ENCODE data around the gene NECTIN4. TPM values are rescaled to one million over a fixed set of nuclear protein-coding genes. Genes with fewer than 3 reads are reported as not detected.

NECTIN4 gene
- total RNA-seq, 2 experiments from 2014 or later: not detected

DNA sequence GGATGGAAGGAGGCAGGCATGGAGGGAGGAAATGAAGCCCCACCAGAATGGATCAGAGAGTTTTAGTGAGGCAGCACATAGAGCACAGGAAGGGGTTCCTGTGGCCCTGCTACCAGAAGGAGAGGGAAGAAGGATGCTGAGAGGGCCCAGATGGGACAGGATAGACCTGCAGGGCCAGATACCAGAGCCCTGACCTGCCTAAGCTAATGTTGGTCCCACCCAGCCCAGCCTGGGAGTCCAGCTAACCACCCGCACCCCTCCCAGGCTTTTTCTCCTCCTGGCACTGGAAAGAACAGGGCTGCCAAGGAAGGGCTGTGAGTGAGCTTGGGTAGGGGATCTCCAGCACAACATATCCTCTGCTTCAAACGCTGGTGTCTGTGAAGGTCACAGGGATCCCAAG lies 6.9 kb downstream of the NECTIN4 start:
- Histone ChIP-seq H3K4me3 (ENCODE audit: low read depth, low read length, poor library complexity, severe bottlenecking) (no peak overlapping the region), H3K9me3 (ENCODE audit: low read length) (no peaks in the 10 kb centered on the region), H3K4me2 (ENCODE audit: low read length) (no peak overlapping the region), H3K27ac (ENCODE audit: low read depth, low read length, poor library complexity, severe bottlenecking) (no peak overlapping the region), H3K4me1 (ENCODE audit: insufficient read depth, low read length, poor library complexity, severe bottlenecking) (no peaks in the 10 kb centered on the region), H3K79me2 (ENCODE audit: insufficient read depth, low read depth, low read length) (no peaks in the 10 kb centered on the region), H3K9me2 (ENCODE audit: insufficient read depth, low read length) (no peaks in the 10 kb centered on the region), H2AFZ (ENCODE audit: low read length) (no peak overlapping the region), H3K36me3 (ENCODE audit: insufficient read depth, low read length) (no peaks in the 10 kb centered on the region), H4K20me1 (ENCODE audit: insufficient read depth, low read length) (no peaks in the 10 kb centered on the region)
- intact Hi-C loops (cut with micrococcal nuclease; ENCODE audit: unreplicated experiment): no loop called here
- ChIA-PET POLR2A (interaction anchor here (1.0 kb wide), 1 partner anchor 13 kb away, joined by 5 read pairs; the partner anchor contains the start of gene ARHGAP30), CTCF (ENCODE audit: unreplicated experiment) (no interaction called here)
- TF ChIP-seq EZH2phosphoT487 (IDR thresholded peaks at IDR 0.05; ENCODE audit: borderline replicate concordance, low read depth, low read length): no peak
- TF ChIP-seq, protein P1, sequence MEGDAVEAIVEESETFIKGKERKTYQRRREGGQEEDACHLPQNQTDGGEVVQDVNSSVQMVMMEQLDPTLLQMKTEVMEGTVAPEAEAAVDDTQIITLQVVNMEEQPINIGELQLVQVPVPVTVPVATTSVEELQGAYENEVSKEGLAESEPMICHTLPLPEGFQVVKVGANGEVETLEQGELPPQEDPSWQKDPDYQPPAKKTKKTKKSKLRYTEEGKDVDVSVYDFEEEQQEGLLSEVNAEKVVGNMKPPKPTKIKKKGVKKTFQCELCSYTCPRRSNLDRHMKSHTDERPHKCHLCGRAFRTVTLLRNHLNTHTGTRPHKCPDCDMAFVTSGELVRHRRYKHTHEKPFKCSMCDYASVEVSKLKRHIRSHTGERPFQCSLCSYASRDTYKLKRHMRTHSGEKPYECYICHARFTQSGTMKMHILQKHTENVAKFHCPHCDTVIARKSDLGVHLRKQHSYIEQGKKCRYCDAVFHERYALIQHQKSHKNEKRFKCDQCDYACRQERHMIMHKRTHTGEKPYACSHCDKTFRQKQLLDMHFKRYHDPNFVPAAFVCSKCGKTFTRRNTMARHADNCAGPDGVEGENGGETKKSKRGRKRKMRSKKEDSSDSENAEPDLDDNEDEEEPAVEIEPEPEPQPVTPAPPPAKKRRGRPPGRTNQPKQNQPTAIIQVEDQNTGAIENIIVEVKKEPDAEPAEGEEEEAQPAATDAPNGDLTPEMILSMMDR (conservative IDR thresholded peaks at IDR 0.05; ENCODE audit: low read length): no peak
- no peak for DNase-seq (ENCODE audit: low spot score)
- no TSS peak for BruUV-seq (replicated peaks)

DNA sequence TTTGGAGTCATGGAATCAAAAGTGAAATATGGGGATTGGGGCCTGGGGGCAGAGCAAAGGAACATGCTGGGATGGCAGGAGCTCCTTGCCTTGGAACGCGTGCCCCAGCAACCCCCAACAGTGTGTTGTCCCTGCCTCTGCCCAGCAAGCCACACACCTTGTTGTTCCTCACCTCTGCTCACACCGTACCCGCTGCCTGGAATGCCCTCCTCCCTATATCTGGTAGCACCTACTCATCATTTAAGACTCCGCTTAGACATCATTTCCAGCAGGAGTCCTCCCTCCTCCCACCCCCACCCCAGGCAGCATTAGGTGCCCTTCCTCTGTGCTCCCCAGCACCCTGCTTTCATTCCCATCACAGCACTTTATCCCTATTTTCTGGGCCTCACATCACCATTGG lies 7.8 kb downstream of the NECTIN4 start:
- ChIA-PET CTCF (ENCODE audit: unreplicated experiment) (no interaction called here), POLR2A (interaction anchor here (0.6 to 1.0 kb wide), 2 partner anchors 12 to 31 kb away, joined by 3 to 5 read pairs; partner anchors contain the start of gene ARHGAP30)
- Histone ChIP-seq H3K27ac (ENCODE audit: low read depth, low read length, poor library complexity, severe bottlenecking) (no peak overlapping the region), H3K4me2 (ENCODE audit: low read length) (no peak overlapping the region), H3K9me3 (ENCODE audit: low read length) (no peaks in the 10 kb centered on the region), H2AFZ (ENCODE audit: low read length) (no peak overlapping the region), H3K4me1 (ENCODE audit: insufficient read depth, low read length, poor library complexity, severe bottlenecking) (no peaks in the 10 kb centered on the region), H3K79me2 (ENCODE audit: insufficient read depth, low read depth, low read length) (no peaks in the 10 kb centered on the region), H3K4me3 (ENCODE audit: low read depth, low read length, poor library complexity, severe bottlenecking) (no peak overlapping the region), H3K9me2 (ENCODE audit: insufficient read depth, low read length) (no peaks in the 10 kb centered on the region), H4K20me1 (ENCODE audit: insufficient read depth, low read length) (no peaks in the 10 kb centered on the region), H3K36me3 (ENCODE audit: insufficient read depth, low read length) (no peaks in the 10 kb centered on the region)
- no TSS peak for BruUV-seq (replicated peaks)
- TF ChIP-seq EZH2phosphoT487 (IDR thresholded peaks at IDR 0.05; ENCODE audit: borderline replicate concordance, low read depth, low read length): no peak
- TF ChIP-seq, protein P1 (conservative IDR thresholded peaks at IDR 0.05; ENCODE audit: low read length): no peak
- intact Hi-C loops (cut with micrococcal nuclease; ENCODE audit: unreplicated experiment): no loop called here
- no peak for DNase-seq (ENCODE audit: low spot score)

DNA sequence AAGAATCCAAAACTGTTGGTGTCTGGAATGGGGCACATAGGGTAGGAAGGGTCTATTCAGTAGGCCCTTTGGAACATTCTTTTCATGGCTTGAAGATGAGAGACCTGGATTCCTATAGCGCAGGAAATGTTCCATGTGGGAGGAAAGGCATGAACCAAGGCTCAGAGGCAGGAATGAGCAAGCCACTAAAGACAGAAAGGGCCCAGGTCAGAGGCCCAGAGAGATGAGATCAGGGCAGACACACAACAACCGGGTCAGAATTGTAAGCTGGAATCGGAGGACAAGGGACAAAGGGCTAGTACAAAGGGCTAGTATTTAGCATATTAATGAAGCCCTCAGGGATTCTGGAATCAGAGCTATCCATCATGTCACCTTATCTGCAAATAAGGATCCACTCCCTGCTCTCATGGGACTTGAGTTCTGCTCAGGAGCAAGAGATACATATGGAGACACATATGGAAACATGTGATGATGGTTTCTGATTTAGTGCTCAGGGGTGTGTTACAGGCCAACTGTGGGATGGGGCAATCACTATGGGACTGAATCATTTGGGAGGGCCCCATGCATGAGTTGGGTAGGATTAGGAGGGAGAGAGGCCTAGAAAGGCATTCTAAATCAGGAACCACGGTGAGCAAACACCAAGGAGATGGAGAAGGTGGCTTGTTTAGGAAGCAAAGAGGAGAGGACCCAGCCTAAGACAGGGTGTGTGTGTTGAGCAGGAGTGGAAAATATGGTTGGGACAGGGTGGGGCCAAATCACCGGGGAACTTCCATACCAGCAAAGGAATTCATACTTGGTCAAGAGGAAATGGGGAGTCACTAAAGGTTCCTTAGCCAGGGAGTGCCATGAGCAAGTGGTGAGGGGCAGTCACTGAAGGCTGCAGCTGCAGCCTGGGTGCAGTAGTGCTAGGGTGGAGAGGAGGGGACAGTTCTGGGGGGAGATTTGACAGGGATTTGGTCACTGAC lies 8.6 kb downstream of the NECTIN4 start:
- CTCF ChIA-PET (ENCODE audit: unreplicated experiment): no interaction called here
- no peak for TF ChIP-seq EZH2phosphoT487 (IDR thresholded peaks at IDR 0.05; ENCODE audit: borderline replicate concordance, low read depth, low read length)
- TF ChIP-seq, protein P1 (conservative IDR thresholded peaks at IDR 0.05; ENCODE audit: low read length): no peak
- Histone ChIP-seq H2AFZ (ENCODE audit: low read length) (no peak overlapping the region), H3K4me2 (ENCODE audit: low read length) (no peak overlapping the region), H3K27ac (ENCODE audit: low read depth, low read length, poor library complexity, severe bottlenecking) (no peak overlapping the region), H4K20me1 (ENCODE audit: insufficient read depth, low read length) (no peaks in the 10 kb centered on the region), H3K9me2 (ENCODE audit: insufficient read depth, low read length) (no peaks in the 10 kb centered on the region), H3K4me1 (ENCODE audit: insufficient read depth, low read length, poor library complexity, severe bottlenecking) (no peaks in the 10 kb centered on the region), H3K79me2 (ENCODE audit: insufficient read depth, low read depth, low read length) (no peaks in the 10 kb centered on the region), H3K4me3 (ENCODE audit: low read depth, low read length, poor library complexity, severe bottlenecking) (no peak overlapping the region), H3K36me3 (ENCODE audit: insufficient read depth, low read length) (no peaks in the 10 kb centered on the region), H3K9me3 (ENCODE audit: low read length) (no peaks in the 10 kb centered on the region)
- POLR2A ChIA-PET: interaction anchor here (0.6 kb wide), 1 partner anchor 32 kb away, joined by 3 read pairs; no protein-coding TSS in a partner anchor
- DNase-seq (ENCODE audit: low spot score): no peak
- intact Hi-C loops (cut with micrococcal nuclease; ENCODE audit: unreplicated experiment): no loop called here
- no TSS peak for BruUV-seq (replicated peaks)
